BJ (cell line): Measurements from ENCODE around the gene CELA3B. TPM values are rescaled to one million over a fixed set of nuclear protein-coding genes. Genes with fewer than 3 reads are reported as not detected.

Experiments used
- CTCF ChIA-PET: fragments of 350-600 bp; formaldehyde crosslinking; extraction: SDS; loops from one replicate; lab custom pipeline; 2021; ENCODE audit warnings: antibody characterized with exemption, inconsistent platforms; lab: Yijun Ruan, JAX
- POLR2A ChIA-PET: fragments of 300-600 bp; sonication (Branson Sonifier 250); formaldehyde crosslinking; extraction: SDS; loops from one replicate; lab custom pipeline; 2021; ENCODE audit warnings: antibody characterized with exemption; lab: Charles Lee
- DNase-seq: peaks from one replicate; pipeline ENCODE4 v3.0.0-alpha.2; 2011; ENCODE audit warnings: low read depth
- H3K27me3 ChIP-seq: 2 replicates; pipeline ENCODE4 v1.6.0; 2011; ENCODE audit warnings: low read length; ENCODE audit not compliant: control insufficient read depth, insufficient read depth
- H3K36me3 ChIP-seq: 2 replicates; pipeline ENCODE4 v1.5.1; 2011; ENCODE audit warnings: low read length; ENCODE audit not compliant: control insufficient read depth, insufficient read depth
- H3K4me3 ChIP-seq: 2 replicates; pipeline ENCODE4 v1.5.1; 2011; ENCODE audit warnings: low read depth, mild to moderate bottlenecking, control low read depth, low read length
- CTCF ChIP-seq: IDR thresholded peaks from 2 replicates; pipeline ENCODE4 v1.5.1; 2011; ENCODE audit warnings: low read depth, mild to moderate bottlenecking, control low read depth, inconsistent platforms, low read length, moderate library complexity; ENCODE audit not compliant: insufficient read depth
- polyA plus RNA-seq: library from polyadenylated mRNA; depleted of rRNA; stranded (reverse); fragments of >200 nt; gene quantifications from 2 replicates; pipeline ENCODE4 v1.2.3, GENCODE V29; 2011

CELA3B gene
- polyA plus RNA-seq, 1 experiment = not detected

- DNase-seq = no peak
- Histone ChIP-seq H3K4me3 (no peak overlapping the region), H3K27me3 (no peaks in the 10 kb centered on the region), H3K36me3 (no peaks in the 10 kb centered on the region)
- POLR2A ChIA-PET = no interaction called here
- TF ChIP-seq CTCF = no peak
- CTCF ChIA-PET = interaction anchor here (0.8 to 1.8 kb wide), 4 partner anchors 9 to 133 kb away, joined by 3 to 5 read pairs (median 4); no protein-coding TSS in a partner anchor
Observed at GRCh38 chr1:21956720-21957552, 19.9 kb upstream of the CELA3B start.

- no peak for TF ChIP-seq CTCF
- H3K4me3 ChIP-seq = no peak overlapping the region
- CTCF ChIA-PET = interaction anchor here (1.2 kb wide), 1 partner anchor 259 kb away, joined by 3 read pairs; no protein-coding TSS in a partner anchor
- H3K36me3 ChIP-seq = no peaks in the 10 kb centered on the region
- POLR2A ChIA-PET = no interaction called here
- H3K27me3 ChIP-seq = no peaks in the 10 kb centered on the region
- no peak for DNase-seq
Observed at GRCh38 chr1:21961337-21961736, 15.5 kb upstream of the CELA3B start.

GRCh38 chr1:21961799-21962198, 15.0 kb upstream of the CELA3B start:
- H3K27me3 ChIP-seq = no peaks in the 10 kb centered on the region
- TF ChIP-seq CTCF = no peak
- POLR2A ChIA-PET = no interaction called here
- H3K4me3 ChIP-seq = no peak overlapping the region
- H3K36me3 ChIP-seq = no peaks in the 10 kb centered on the region
- DNase-seq = no peak
- CTCF ChIA-PET = interaction anchor here (1.2 kb wide), 1 partner anchor 259 kb away, joined by 3 read pairs; no protein-coding TSS in a partner anchor

DNA sequence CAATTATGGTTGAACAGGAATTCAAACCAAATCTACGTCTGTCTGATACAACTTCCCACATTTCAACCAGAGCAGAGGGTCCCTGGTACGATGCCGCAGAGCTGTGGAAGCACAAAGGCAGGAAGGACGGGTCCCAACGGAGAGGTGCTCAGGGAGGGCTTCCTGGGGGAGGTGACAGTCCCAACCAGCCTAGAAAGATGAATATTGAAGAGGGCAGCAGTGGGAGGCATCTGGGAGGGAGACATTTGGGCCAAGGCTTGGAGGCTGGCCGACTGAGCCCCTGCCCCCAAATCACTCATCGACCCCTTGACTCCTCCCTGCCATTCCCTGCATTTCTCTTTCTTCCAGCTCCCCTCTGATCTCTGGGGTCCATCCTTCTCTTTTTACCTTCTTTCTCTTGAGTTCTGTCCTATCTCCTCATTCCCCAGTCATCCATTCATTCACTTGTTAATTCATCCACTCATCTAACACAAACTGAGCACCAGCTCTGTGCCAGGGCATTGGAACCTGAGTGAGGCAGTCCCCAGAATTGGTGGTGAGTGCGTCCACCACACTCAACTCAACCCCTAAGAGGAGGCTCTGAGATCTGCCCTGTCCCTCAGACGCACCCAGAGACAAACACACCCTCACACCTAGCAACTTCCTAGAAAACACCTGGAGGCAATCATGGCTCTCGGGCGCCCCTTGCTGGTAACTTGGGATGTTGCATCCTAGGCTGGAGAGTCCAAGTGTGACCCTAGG, 13.2 kb upstream of the CELA3B start:
- TF ChIP-seq CTCF = peak; percentile 87
- no peak overlapping the region for H3K4me3 ChIP-seq
- CTCF ChIA-PET = interaction anchor here (0.6 to 1.7 kb wide), 21 partner anchors 12 to 263 kb away, joined by 3 to 7 read pairs (median 3); no protein-coding TSS in a partner anchor
- DNase-seq = no peak
- no peaks in the 10 kb centered on the region for H3K36me3 ChIP-seq
- no peaks in the 10 kb centered on the region for H3K27me3 ChIP-seq
- POLR2A ChIA-PET = no interaction called here
